DND-41 (cell line): Measurements from ENCODE around the gene LRRTM4.

ENCODE experiments used
- ATAC-seq: fragments of 200-7000 bp; cut with Tn5 transposase; 3 replicates; pipeline ENCODE4 v1.9.1; 2021; ENCODE audit warnings: low read depth; ENCODE audit not compliant: insufficient read depth
- DNase-seq: peaks from one replicate; pipeline ENCODE4 v3.0.0-alpha.2; 2020
- H2AFZ ChIP-seq: 2 replicates; pipeline ENCODE4 v1.6.0; 2012; ENCODE audit warnings: low read depth, low read length
- H3K27ac ChIP-seq: 2 replicates; pipeline ENCODE4 v1.5.1; 2012; ENCODE audit warnings: low read length, inconsistent platforms
- H3K27me3 ChIP-seq: fragments of 200-600 bp; sonication (generic); 2 replicates; pipeline ENCODE4 v1.6.0; 2012; ENCODE audit warnings: low read length, mild to moderate bottlenecking, inconsistent platforms; ENCODE audit not compliant: insufficient read depth, poor library complexity
- H3K36me3 ChIP-seq: 2 replicates; pipeline ENCODE4 v1.5.1; 2012; ENCODE audit warnings: low read length, inconsistent platforms; ENCODE audit not compliant: insufficient read depth
- H3K4me1 ChIP-seq: 2 replicates; pipeline ENCODE4 v1.5.1; 2012; ENCODE audit warnings: mild to moderate bottlenecking, low read length; ENCODE audit not compliant: insufficient read depth
- H3K4me2 ChIP-seq: 2 replicates; pipeline ENCODE4 v1.6.0; 2012; ENCODE audit warnings: mild to moderate bottlenecking, moderate library complexity, low read length, inconsistent platforms; ENCODE audit not compliant: insufficient read depth
- H3K4me3 ChIP-seq, 2 experiments: fragments of 200-600 bp in 1 of 2; shearing (Covaris generic) in 1 of 2; 2 replicates each; pipeline ENCODE4 v1.5.1; 2012 to 2016; ENCODE audit warnings: inconsistent platforms in 2 of 2, low read length in 2 of 2, mild to moderate bottlenecking in 2 of 2, low read depth in 1 of 2, moderate library complexity in 1 of 2
- H3K79me2 ChIP-seq: 2 replicates; pipeline ENCODE4 v1.6.0; 2012; ENCODE audit warnings: low read length, inconsistent platforms; ENCODE audit not compliant: insufficient read depth
- H3K9ac ChIP-seq: 2 replicates; pipeline ENCODE4 v1.6.0; 2012; ENCODE audit warnings: low read depth, mild to moderate bottlenecking, inconsistent platforms, low read length, moderate library complexity
- H3K9me3 ChIP-seq: 2 replicates; pipeline ENCODE4 v1.5.1; 2012; ENCODE audit warnings: low read length, moderate library complexity, mild to moderate bottlenecking, inconsistent platforms; ENCODE audit not compliant: insufficient read depth, severe bottlenecking
- H4K20me1 ChIP-seq: 2 replicates; pipeline ENCODE4 v1.6.0; 2012; ENCODE audit warnings: low read length; ENCODE audit not compliant: insufficient read depth
- CTCF ChIP-seq: IDR thresholded peaks from 2 replicates; pipeline ENCODE4 v1.5.1; 2012; ENCODE audit warnings: borderline replicate concordance, low read length, moderate library complexity, mild to moderate bottlenecking; ENCODE audit not compliant: poor library complexity, severe bottlenecking; ENCODE audit errors: extremely low read depth
- EZH2 ChIP-seq: IDR thresholded peaks from 3 replicates; pipeline ENCODE4 v1.6.1; 2012; ENCODE audit warnings: borderline replicate concordance, low read depth, mild to moderate bottlenecking, moderate library complexity, low read length, inconsistent platforms; ENCODE audit not compliant: severe bottlenecking

The LRRTM4 gene

GRCh38 chr2:77566131-77566530 lies 44.0 kb upstream of the LRRTM4 start:
- Histone ChIP-seq H3K27me3 (no peaks in the 10 kb centered on the region), H3K36me3 (no peaks in the 10 kb centered on the region), H3K27ac (no peak overlapping the region), H3K4me3 (no peak overlapping the region), H2AFZ (no peak overlapping the region), H3K4me2 (no peak overlapping the region), H3K9me3 (no peaks in the 10 kb centered on the region), H3K9ac (no peak overlapping the region), H4K20me1 (no peaks in the 10 kb centered on the region), H3K4me1 (no peaks in the 10 kb centered on the region), H3K79me2 (no peaks in the 10 kb centered on the region)
- TF ChIP-seq EZH2 (no peak), CTCF (no peak)
- ATAC-seq (no peak), DNase-seq (no peak)

- Histone ChIP-seq H3K4me1 (no peaks in the 10 kb centered on the region), H4K20me1 (no peaks in the 10 kb centered on the region), H3K9ac (no peak overlapping the region), H2AFZ (no peak overlapping the region), H3K4me3 (no peak overlapping the region), H3K36me3 (no peaks in the 10 kb centered on the region), H3K4me2 (no peak overlapping the region), H3K27ac (no peak overlapping the region), H3K27me3 (no peaks in the 10 kb centered on the region), H3K79me2 (no peaks in the 10 kb centered on the region), H3K9me3 (no peaks in the 10 kb centered on the region)
- no peak for ATAC-seq
- TF ChIP-seq CTCF (no peak), EZH2 (no peak)
- no peak for DNase-seq
Observed at GRCh38 chr2:77552956-77553355, 30.8 kb upstream of the LRRTM4 start.

- no peaks in the 10 kb centered on the region for H3K79me2 ChIP-seq
- no peak overlapping the region for H3K27ac ChIP-seq
- no peak overlapping the region for H3K4me3 ChIP-seq
- no peaks in the 10 kb centered on the region for H3K4me1 ChIP-seq
- no peaks in the 10 kb centered on the region for H4K20me1 ChIP-seq
- H2AFZ ChIP-seq: no peak overlapping the region
- no peak overlapping the region for H3K4me2 ChIP-seq
- no peaks in the 10 kb centered on the region for H3K36me3 ChIP-seq
- no peak for TF ChIP-seq CTCF
- no peaks in the 10 kb centered on the region for H3K27me3 ChIP-seq
- DNase-seq (no peak), ATAC-seq (no peak)
- no peaks in the 10 kb centered on the region for H3K9me3 ChIP-seq
- no peak overlapping the region for H3K9ac ChIP-seq
Observed at GRCh38 chr2:77538031-77538430, 15.9 kb upstream of the LRRTM4 start.

GRCh38 chr2:77522888-77523287 lies 712 bp upstream of the LRRTM4 start:
- H3K27ac ChIP-seq: no peak overlapping the region
- H3K9ac ChIP-seq: no peak overlapping the region

More at GRCh38 chr2:77522888-77523287, 712 bp upstream of the LRRTM4 start:
- H3K4me1 ChIP-seq: no peaks in the 10 kb centered on the region
- TF ChIP-seq EZH2 (no peak), CTCF (no peak)
- no peak overlapping the region for H2AFZ ChIP-seq
- H3K79me2 ChIP-seq: no peaks in the 10 kb centered on the region
- no peaks in the 10 kb centered on the region for H4K20me1 ChIP-seq
- H3K27me3 ChIP-seq: no peaks in the 10 kb centered on the region
- no peak overlapping the region for H3K4me3 ChIP-seq
- H3K36me3 ChIP-seq: no peaks in the 10 kb centered on the region
- no peaks in the 10 kb centered on the region for H3K9me3 ChIP-seq
- H3K4me2 ChIP-seq: no peak overlapping the region
- ATAC-seq (no peak), DNase-seq (no peak)
